Upper lobe of left lung (tissue), 4 donors: ENCODE data around the gene PAK3.

ENCODE experiments used
- POLR2A ChIP-seq, 4 donors: fragments of 450-650 bp; IDR thresholded peaks; one replicate each; pipeline ENCODE4 v1.5.1; 2016 to 2017; ENCODE audit warnings: antibody characterized with exemption in 4 of 4, mild to moderate bottlenecking in 2 of 4
- POLR2AphosphoS5 ChIP-seq, 2 donors: sonication (generic); formaldehyde crosslinking; IDR thresholded peaks; one replicate each; pipeline ENCODE4 v1.5.1; 2017; ENCODE audit warnings: antibody characterized with exemption in 2 of 2
- TF ChIP-seq, protein P1 (sequence below), 6 experiments: fragments of 450-650 bp in 4 of 6; fragments of 200-600 bp in 2 of 6; sonication (generic) in 2 of 6; IDR thresholded peaks; one replicate each; pipeline ENCODE4 v1.5.1; 2016 to 2019; ENCODE audit warnings: antibody characterized with exemption in 6 of 6

DNA sequence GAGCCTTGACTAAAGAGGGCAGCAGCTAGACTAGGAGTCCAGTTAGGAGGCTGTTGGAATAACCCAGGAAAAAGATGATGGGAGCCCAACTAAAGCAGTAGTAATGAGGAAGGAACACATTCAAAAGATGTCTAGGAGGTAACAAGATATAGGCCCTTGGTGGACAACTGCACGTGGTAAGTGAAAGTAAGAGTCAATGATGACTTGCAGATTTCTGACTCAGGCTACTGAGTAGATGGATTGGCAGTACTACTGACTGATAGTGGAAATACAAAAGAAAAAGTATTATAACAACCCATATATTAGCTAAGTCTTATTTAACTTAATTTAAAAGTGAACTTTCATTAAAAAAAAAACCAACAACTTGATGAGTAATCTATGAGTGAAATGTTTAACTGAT is 74.0 kb downstream of the PAK3 start:
- TF ChIP-seq POLR2AphosphoS5 (IDR thresholded peaks at IDR 0.05) (no peak), POLR2A (IDR thresholded peaks at IDR 0.05) (no peak)
- TF ChIP-seq, protein P1, sequence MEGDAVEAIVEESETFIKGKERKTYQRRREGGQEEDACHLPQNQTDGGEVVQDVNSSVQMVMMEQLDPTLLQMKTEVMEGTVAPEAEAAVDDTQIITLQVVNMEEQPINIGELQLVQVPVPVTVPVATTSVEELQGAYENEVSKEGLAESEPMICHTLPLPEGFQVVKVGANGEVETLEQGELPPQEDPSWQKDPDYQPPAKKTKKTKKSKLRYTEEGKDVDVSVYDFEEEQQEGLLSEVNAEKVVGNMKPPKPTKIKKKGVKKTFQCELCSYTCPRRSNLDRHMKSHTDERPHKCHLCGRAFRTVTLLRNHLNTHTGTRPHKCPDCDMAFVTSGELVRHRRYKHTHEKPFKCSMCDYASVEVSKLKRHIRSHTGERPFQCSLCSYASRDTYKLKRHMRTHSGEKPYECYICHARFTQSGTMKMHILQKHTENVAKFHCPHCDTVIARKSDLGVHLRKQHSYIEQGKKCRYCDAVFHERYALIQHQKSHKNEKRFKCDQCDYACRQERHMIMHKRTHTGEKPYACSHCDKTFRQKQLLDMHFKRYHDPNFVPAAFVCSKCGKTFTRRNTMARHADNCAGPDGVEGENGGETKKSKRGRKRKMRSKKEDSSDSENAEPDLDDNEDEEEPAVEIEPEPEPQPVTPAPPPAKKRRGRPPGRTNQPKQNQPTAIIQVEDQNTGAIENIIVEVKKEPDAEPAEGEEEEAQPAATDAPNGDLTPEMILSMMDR (IDR thresholded peaks at IDR 0.05), result no peak
